Measurements from ENCODE around the gene ALG14. TPM values are rescaled to one million over a fixed set of nuclear protein-coding genes. Genes with fewer than 3 reads are reported as not detected.
"Not testable (repeated sequence)": the region's sequence is repeated elsewhere in the genome, so short reads cannot be mapped to it uniquely, and the experiment has no call there.

ALG14 gene
- total and polyA plus RNA-seq, 5 donors = 0.97 to 7.4 (median 3.7) TPM

- WGBS = 97% methylated on average over 1 of the region's 1 CpG
- Histone ChIP-seq H3K9me3 (ENCODE audit: control insufficient read depth, low read length) (no peaks in the 10 kb centered on the region), H3K27ac (ENCODE audit: low read length) (no peak overlapping the region), H3K4me3 (ENCODE audit: low read length) (no peak overlapping the region), H3K27me3 (ENCODE audit: control insufficient read depth, insufficient read depth) (no peaks in the 10 kb centered on the region), H3K4me1 (ENCODE audit: control insufficient read depth, insufficient read depth, low read length) (peaks cover 2% of the 10 kb centered on the region)
- intact Hi-C loops (cut with DNase I) = loop anchor here in 1 of 4 donors (10.0 kb wide), 1 partner anchor 121 kb away; the partner anchor contains the start of gene RWDD3
- ATAC-seq = no peak
- no peak for DNase-seq
These were observed 40.9 kb upstream of the ALG14 start for GRCh38 chr1:95113684-95114083.

DNA sequence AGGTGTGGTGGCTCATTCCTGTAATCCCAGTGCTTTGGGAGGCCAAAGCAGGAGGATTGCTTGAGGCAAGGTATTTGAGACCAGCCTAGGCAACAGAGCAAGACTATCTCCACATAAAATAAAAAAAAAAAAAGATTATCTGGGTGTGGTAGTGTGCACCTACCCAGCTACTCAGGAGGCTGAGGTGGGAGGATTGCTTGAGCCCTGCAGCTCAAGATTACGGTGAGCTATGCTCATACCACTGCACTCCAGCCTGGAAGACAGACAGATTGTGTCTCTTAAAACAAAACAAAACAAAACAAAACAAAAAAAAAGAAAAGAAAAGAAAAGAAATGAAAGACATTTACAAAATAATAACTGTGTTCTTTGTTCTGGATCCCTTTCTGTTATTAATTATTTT is 38.3 kb upstream of the ALG14 start:
- intact Hi-C loops (cut with DNase I) = loop anchor here in 1 of 4 donors (10.0 kb wide), 1 partner anchor 124 kb away; the partner anchor contains the start of gene RWDD3
- Histone ChIP-seq H3K4me3 (ENCODE audit: low read length) (no peak overlapping the region), H3K9me3 (ENCODE audit: control insufficient read depth, low read length) (no peaks in the 10 kb centered on the region), H3K27ac (ENCODE audit: low read length) (no peak overlapping the region), H3K27me3 (ENCODE audit: control insufficient read depth, insufficient read depth) (no peaks in the 10 kb centered on the region), H3K4me1 (ENCODE audit: control insufficient read depth, insufficient read depth, low read length) (peaks cover 2% of the 10 kb centered on the region)
- DNase-seq (no peak), ATAC-seq (no peak)
- 96% methylated on average over 1 of the region's 1 CpG for WGBS

GRCh38 chr1:95108792-95109191 is 36.0 kb upstream of the ALG14 start:
- ATAC-seq (no peak), DNase-seq (no peak)
- 94% methylated on average over 2 of the region's 2 CpGs for WGBS
- Histone ChIP-seq H3K27ac (ENCODE audit: low read length) (no peak overlapping the region), H3K4me1 (ENCODE audit: control insufficient read depth, insufficient read depth, low read length) (peaks cover 2% of the 10 kb centered on the region), H3K27me3 (ENCODE audit: control insufficient read depth, insufficient read depth) (no peaks in the 10 kb centered on the region), H3K9me3 (ENCODE audit: control insufficient read depth, low read length) (no peaks in the 10 kb centered on the region), H3K4me3 (ENCODE audit: low read length) (no peak overlapping the region)
- intact Hi-C loops (cut with DNase I) = no loop called here

- intact Hi-C loops (cut with DNase I) = no loop called here
- no peak overlapping the region for H3K27ac ChIP-seq (ENCODE audit: low read length)
- 78% methylated on average over 4 of the region's 4 CpGs for WGBS
- no peaks in the 10 kb centered on the region for H3K9me3 ChIP-seq (ENCODE audit: control insufficient read depth, low read length)
- no peak overlapping the region for H3K4me3 ChIP-seq (ENCODE audit: low read length)
- DNase-seq (no peak), ATAC-seq (no peak)
- no peaks in the 10 kb centered on the region for H3K27me3 ChIP-seq (ENCODE audit: control insufficient read depth, insufficient read depth)
- H3K4me1 ChIP-seq (ENCODE audit: control insufficient read depth, insufficient read depth, low read length) = no peaks in the 10 kb centered on the region
These were observed 25.4 kb upstream of the ALG14 start for GRCh38 chr1:95098196-95098595.

DNA sequence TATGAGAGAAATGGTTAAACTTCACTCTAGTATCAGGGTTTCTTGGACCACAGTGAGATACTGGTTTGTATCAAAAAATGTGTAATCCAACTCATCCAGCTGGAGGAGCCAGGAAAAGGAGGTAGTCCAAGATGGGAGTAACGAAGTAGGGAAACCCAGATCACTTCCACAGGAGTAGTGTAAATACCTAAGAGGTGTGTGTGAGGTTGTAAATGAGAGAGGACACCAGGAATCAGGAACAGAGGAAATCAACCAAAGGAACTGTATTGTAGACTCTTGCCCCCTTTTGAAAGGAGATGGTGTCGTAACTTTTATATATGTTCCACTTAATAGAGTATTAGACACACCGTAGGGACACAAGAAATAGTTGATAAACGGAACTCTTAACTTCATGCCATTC is 24.7 kb upstream of the ALG14 start:
- H3K4me1 ChIP-seq (ENCODE audit: control insufficient read depth, insufficient read depth, low read length) = no peaks in the 10 kb centered on the region
- no peak overlapping the region for H3K27ac ChIP-seq (ENCODE audit: low read length)
- H3K27me3 ChIP-seq (ENCODE audit: control insufficient read depth, insufficient read depth) = no peaks in the 10 kb centered on the region
- H3K4me3 ChIP-seq (ENCODE audit: low read length) = no peak overlapping the region
- no peaks in the 10 kb centered on the region for H3K9me3 ChIP-seq (ENCODE audit: control insufficient read depth, low read length)
- ATAC-seq (no peak), DNase-seq (no peak)
- 90% methylated on average over 4 of the region's 4 CpGs for WGBS
- intact Hi-C loops (cut with DNase I) = no loop called here

GRCh38 chr1:95096218-95096841 is 23.6 kb upstream of the ALG14 start:
- H3K4me3 ChIP-seq (ENCODE audit: low read length) = no peak overlapping the region
- WGBS = 82% methylated on average over 6 of the region's 6 CpGs
- DNase-seq (no peak), ATAC-seq (no peak)
- no peaks in the 10 kb centered on the region for H3K4me1 ChIP-seq (ENCODE audit: control insufficient read depth, insufficient read depth, low read length)
- intact Hi-C loops (cut with DNase I) = no loop called here
- no peak overlapping the region for H3K27ac ChIP-seq (ENCODE audit: low read length)
- no peaks in the 10 kb centered on the region for H3K27me3 ChIP-seq (ENCODE audit: control insufficient read depth, insufficient read depth)
- H3K9me3 ChIP-seq (ENCODE audit: control insufficient read depth, low read length) = no peaks in the 10 kb centered on the region

- H3K4me1 ChIP-seq (ENCODE audit: control insufficient read depth, insufficient read depth, low read length) = no peaks in the 10 kb centered on the region
- DNase-seq = no peak
- H3K9me3 ChIP-seq (ENCODE audit: control insufficient read depth, low read length) = no peaks in the 10 kb centered on the region
- intact Hi-C loops (cut with DNase I) = no loop called here
- WGBS = 64% methylated on average over 2 of the region's 2 CpGs
- no peak for ATAC-seq
- H3K4me3 ChIP-seq (ENCODE audit: low read length) = no peak overlapping the region
- H3K27ac ChIP-seq (ENCODE audit: low read length) = no peak overlapping the region
- no peaks in the 10 kb centered on the region for H3K27me3 ChIP-seq (ENCODE audit: control insufficient read depth, insufficient read depth)
These were observed 23.1 kb upstream of the ALG14 start for GRCh38 chr1:95095833-95096217.

- WGBS = 29% methylated on average over 2 of the region's 2 CpGs
- Histone ChIP-seq H3K4me1 (ENCODE audit: control insufficient read depth, insufficient read depth, low read length) (no peaks in the 10 kb centered on the region), H3K9me3 (ENCODE audit: control insufficient read depth, low read length) (no peaks in the 10 kb centered on the region), H3K27ac (ENCODE audit: low read length) (no peak overlapping the region), H3K4me3 (ENCODE audit: low read length) (no peak overlapping the region), H3K27me3 (ENCODE audit: control insufficient read depth, insufficient read depth) (no peaks in the 10 kb centered on the region)
- DNase-seq = no peak
- intact Hi-C loops (cut with DNase I) = no loop called here
- no peak for ATAC-seq
These were observed 22.2 kb upstream of the ALG14 start for GRCh38 chr1:95094923-95095322.

GRCh38 chr1:95093296-95093695 is 20.5 kb upstream of the ALG14 start:
- Histone ChIP-seq H3K4me1 (ENCODE audit: control insufficient read depth, insufficient read depth, low read length) (peaks cover 1% of the 10 kb centered on the region), H3K9me3 (ENCODE audit: control insufficient read depth, low read length) (no peaks in the 10 kb centered on the region), H3K27ac (ENCODE audit: low read length) (no peak overlapping the region), H3K4me3 (ENCODE audit: low read length) (no peak overlapping the region), H3K27me3 (ENCODE audit: control insufficient read depth, insufficient read depth) (no peaks in the 10 kb centered on the region)
- WGBS = 48% methylated on average over 1 of the region's 1 CpG
- ATAC-seq = no peak
- intact Hi-C loops (cut with DNase I) = no loop called here
- no peak for DNase-seq

- DNase-seq; H3K4me1 ChIP-seq (ENCODE audit: control insufficient read depth, insufficient read depth, low read length); ATAC-seq; H3K27me3 ChIP-seq (ENCODE audit: control insufficient read depth, insufficient read depth); H3K9me3 ChIP-seq (ENCODE audit: control insufficient read depth, low read length); H3K27ac ChIP-seq (ENCODE audit: low read length); intact Hi-C loops (cut with DNase I); H3K4me3 ChIP-seq (ENCODE audit: low read length): not testable (repeated sequence)
These were observed 20.1 kb upstream of the ALG14 start for GRCh38 chr1:95092891-95093290.

DNA sequence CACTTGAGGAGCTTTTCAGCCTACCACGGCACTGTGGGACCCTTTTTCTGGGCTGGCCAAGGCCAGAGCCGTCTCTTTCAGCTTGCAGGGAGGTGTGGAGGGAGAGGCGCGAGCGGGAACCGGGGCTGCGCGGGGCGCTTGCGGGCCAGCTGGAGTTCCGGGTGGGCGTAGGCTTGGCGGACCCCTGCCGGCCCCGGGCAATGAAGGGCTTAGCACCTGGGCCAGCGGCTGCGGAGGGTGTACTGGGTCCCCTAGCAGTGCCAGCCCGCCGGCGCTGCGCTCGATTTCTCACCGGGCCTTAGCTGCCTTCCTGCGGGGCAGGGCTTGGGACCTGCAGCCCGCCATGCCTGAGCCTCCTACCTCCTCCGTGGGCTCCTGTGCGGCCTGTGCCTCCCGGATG is 18.5 kb upstream of the ALG14 start:
- ATAC-seq; H3K4me1 ChIP-seq (ENCODE audit: control insufficient read depth, insufficient read depth, low read length); H3K4me3 ChIP-seq (ENCODE audit: low read length); intact Hi-C loops (cut with DNase I); H3K9me3 ChIP-seq (ENCODE audit: control insufficient read depth, low read length); H3K27ac ChIP-seq (ENCODE audit: low read length); H3K27me3 ChIP-seq (ENCODE audit: control insufficient read depth, insufficient read depth): not testable (repeated sequence)
- 72% methylated on average over 28 of the region's 28 CpGs for WGBS
- DNase-seq = peak in 1 of 3 donors; percentile 42
